ENCODE measurements around the gene KLK5.

KLK5 gene

DNA sequence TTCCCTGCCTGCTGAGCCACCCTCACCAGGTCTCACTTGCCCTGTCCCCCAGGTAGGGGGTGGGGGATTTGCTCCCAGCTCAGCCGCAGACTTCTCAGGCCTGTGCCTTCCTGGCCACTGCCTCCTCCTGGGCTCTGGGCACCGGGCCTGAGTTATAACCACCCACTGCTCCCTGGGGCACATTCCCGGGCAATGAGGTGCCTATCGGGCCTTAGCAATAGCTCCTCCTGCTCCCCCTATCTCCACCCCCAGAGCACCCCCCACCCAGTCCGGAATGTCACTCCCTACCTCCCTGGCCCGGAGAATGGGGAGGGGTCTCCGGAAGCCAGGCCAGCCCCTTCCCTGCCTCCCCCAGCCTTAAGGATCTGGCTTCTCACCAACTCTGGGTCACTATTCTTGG, at the start of gene KLK5:
KLK5 (minus strand) TSS at position 129 of the 400 bp plus-strand sequence. CDS start 381 bp downstream, outside the sequence.
- DNase-seq (ENCODE audit: low spot score), result no peak
- TF ChIP-seq, protein P1, sequence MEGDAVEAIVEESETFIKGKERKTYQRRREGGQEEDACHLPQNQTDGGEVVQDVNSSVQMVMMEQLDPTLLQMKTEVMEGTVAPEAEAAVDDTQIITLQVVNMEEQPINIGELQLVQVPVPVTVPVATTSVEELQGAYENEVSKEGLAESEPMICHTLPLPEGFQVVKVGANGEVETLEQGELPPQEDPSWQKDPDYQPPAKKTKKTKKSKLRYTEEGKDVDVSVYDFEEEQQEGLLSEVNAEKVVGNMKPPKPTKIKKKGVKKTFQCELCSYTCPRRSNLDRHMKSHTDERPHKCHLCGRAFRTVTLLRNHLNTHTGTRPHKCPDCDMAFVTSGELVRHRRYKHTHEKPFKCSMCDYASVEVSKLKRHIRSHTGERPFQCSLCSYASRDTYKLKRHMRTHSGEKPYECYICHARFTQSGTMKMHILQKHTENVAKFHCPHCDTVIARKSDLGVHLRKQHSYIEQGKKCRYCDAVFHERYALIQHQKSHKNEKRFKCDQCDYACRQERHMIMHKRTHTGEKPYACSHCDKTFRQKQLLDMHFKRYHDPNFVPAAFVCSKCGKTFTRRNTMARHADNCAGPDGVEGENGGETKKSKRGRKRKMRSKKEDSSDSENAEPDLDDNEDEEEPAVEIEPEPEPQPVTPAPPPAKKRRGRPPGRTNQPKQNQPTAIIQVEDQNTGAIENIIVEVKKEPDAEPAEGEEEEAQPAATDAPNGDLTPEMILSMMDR (IDR thresholded peaks at IDR 0.05), result no peak
- Histone ChIP-seq H3K4me3 (no peak within 1 kb of the TSS), H3K27ac (no peak within 1 kb of the TSS)

GRCh38 chr19:51002089-51002532, 49.3 kb upstream of the KLK5 start:
- H3K27ac ChIP-seq, result no peak overlapping the region
- TF ChIP-seq, protein P1 (IDR thresholded peaks at IDR 0.05), result no peak
- H3K4me3 ChIP-seq, result no peak overlapping the region
- DNase-seq (ENCODE audit: low spot score), result no peak

DNA sequence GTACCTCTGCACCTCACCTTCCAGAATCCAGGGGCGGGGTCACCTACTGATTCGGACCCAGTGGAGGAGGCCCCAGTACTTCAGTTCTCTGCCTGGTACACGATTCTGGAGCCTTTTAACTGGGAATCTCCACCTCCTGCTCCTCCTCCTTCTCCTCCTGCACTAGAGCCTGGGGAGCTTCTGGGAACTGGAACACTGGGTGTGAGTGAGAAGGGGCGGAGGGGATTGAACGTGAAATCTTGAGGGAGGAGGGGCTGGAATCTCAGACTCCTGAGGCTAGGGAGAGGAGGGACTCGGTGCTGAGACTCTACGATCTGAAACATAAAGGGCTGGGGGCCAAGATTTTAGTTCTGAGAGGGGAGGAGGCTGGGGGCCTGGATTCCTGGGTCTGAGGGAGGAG, 48.7 kb upstream of the KLK5 start, which contains the start of gene KLK8:
KLK8 (minus strand) TSS at position 90 of the 400 bp plus-strand sequence. CDS start 437 bp downstream, outside the sequence.
- TF ChIP-seq, protein P1 (IDR thresholded peaks at IDR 0.05), result no peak
- no peak within 1 kb of the TSS for H3K4me3 ChIP-seq
- DNase-seq (ENCODE audit: low spot score), result no peak
- no peak within 1 kb of the TSS for H3K27ac ChIP-seq

DNA sequence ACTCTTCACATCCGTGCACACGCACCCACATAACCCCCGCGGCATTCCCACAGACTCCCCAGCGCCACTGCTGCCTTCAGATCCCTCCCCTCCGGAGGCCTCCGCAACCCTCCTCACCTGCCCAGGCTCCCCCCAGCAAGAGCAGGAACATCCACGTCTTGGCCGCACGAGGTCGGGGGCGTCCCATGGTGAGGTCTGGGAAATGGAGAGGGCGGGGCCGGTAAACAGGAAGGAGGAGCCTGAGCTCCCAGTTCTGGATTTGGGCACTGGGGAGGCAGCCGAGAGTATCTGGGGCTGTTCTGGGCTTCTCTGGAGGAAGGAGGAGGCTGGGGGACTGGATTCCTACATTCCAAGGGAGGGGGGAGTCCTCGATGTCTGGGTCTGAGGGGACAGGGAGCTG, 48.1 kb upstream of the KLK5 start:
- no peak for DNase-seq (ENCODE audit: low spot score)
- Histone ChIP-seq H3K27ac (no peak overlapping the region), H3K4me3 (no peak overlapping the region)
- TF ChIP-seq, protein P1 (IDR thresholded peaks at IDR 0.05), result no peak

DNA sequence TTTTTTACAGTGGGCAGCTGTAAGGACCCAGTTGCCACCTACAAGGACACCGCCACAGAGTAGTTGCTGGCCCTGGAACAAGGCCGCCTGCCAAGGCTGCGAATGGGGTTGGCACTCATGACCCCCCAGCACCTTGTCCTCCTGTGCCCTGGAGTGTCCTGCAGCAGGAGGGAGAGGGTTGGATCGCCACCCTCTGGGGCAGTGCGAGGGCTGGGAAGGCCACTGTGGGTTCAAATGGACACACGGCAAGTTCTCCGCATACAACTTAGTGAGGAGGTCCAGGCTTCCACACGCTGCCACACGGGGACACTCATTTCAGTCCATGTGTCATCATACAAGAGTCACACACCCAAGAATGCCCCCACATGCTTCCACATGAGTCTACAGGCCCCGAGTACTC, 47.6 kb upstream of the KLK5 start:
- no peak overlapping the region for H3K4me3 ChIP-seq
- no peak for DNase-seq (ENCODE audit: low spot score)
- TF ChIP-seq, protein P1 (IDR thresholded peaks at IDR 0.05), result no peak
- no peak overlapping the region for H3K27ac ChIP-seq

- no peak for DNase-seq (ENCODE audit: low spot score)
- Histone ChIP-seq H3K4me3 (no peak overlapping the region), H3K27ac (no peak overlapping the region)
- TF ChIP-seq, protein P1 (IDR thresholded peaks at IDR 0.05), result no peak
Observed at GRCh38 chr19:50998686-50999085, 45.8 kb upstream of the KLK5 start.

GRCh38 chr19:50998061-50998460, 45.2 kb upstream of the KLK5 start:
- TF ChIP-seq, protein P1 (IDR thresholded peaks at IDR 0.05), result no peak
- Histone ChIP-seq H3K27ac (no peak overlapping the region), H3K4me3 (no peak overlapping the region)
- DNase-seq (ENCODE audit: low spot score), result no peak
